IMR-90 (cell line): ENCODE results near the gene PTCHD4. TPM values are rescaled to one million over a fixed set of nuclear protein-coding genes. Genes with fewer than 3 reads are reported as not detected.
"Not testable (repeated sequence)": the region's sequence is repeated elsewhere in the genome, so short reads cannot be mapped to it uniquely, and the experiment has no call there.

Source experiments
- ATAC-seq: fragments of 200-7000 bp; cut with Tn5 transposase; 2 replicates; pipeline ENCODE4 v1.9.1; 2020; ENCODE audit warnings: low read depth, mild to moderate bottlenecking, moderate library complexity
- BruUV-seq: library from RNA; stranded (reverse); fragments of 400-500 nt; replicated peaks from 2 replicates; lab custom pipeline; 2021; lab: Mats Ljungman, UMichigan
- CTCF ChIA-PET: fragments of 300-600 bp; formaldehyde crosslinking; extraction: SDS; loops from one replicate; lab custom pipeline; 2021; ENCODE audit warnings: antibody characterized with exemption; lab: Yijun Ruan, JAX
- POLR2A ChIA-PET: fragments of 300-600 bp; sonication (Branson Sonifier 250); formaldehyde crosslinking; loops from one replicate; lab custom pipeline; 2022; ENCODE audit warnings: antibody characterized with exemption; ENCODE audit not compliant: unreplicated experiment; lab: Charles Lee
- DNase-seq: peaks from one replicate; pipeline ENCODE4 v3.0.0; 2013
- H2AFZ ChIP-seq: replicated peaks from 2 replicates; pipeline ENCODE3; 2013; ENCODE audit warnings: low read length, mild to moderate bottlenecking; ENCODE audit not compliant: poor library complexity
- H2AK5ac ChIP-seq: 2 replicates; pipeline ENCODE4 v1.6.1; 2013; ENCODE audit warnings: low read depth, low read length, inconsistent platforms
- H2AK9ac ChIP-seq: replicated peaks from 2 replicates; pipeline ENCODE3; 2013; ENCODE audit warnings: mild to moderate bottlenecking, low read depth, low read length, moderate library complexity; ENCODE audit not compliant: poor library complexity
- H2BK120ac ChIP-seq: 2 replicates; pipeline ENCODE4 v1.6.1; 2013; ENCODE audit warnings: low read depth, low read length, inconsistent platforms
- H2BK15ac ChIP-seq: 3 replicates; pipeline ENCODE4 v1.6.1; 2013; ENCODE audit warnings: low read depth, low read length, inconsistent platforms
- H2BK20ac ChIP-seq: 2 replicates; pipeline ENCODE4 v1.6.1; 2013; ENCODE audit warnings: low read depth, mild to moderate bottlenecking, inconsistent platforms, low read length, moderate library complexity
- H2BK5ac ChIP-seq: 2 replicates; pipeline ENCODE4 v1.6.1; 2013; ENCODE audit warnings: mild to moderate bottlenecking, low read depth, low read length, inconsistent platforms; ENCODE audit not compliant: poor library complexity, severe bottlenecking
- H3K14ac ChIP-seq: replicated peaks from 2 replicates; pipeline ENCODE4 v1.6.1; 2013; ENCODE audit warnings: low read depth, low read length, inconsistent platforms
- H3K18ac ChIP-seq: 2 replicates; pipeline ENCODE4 v1.6.1; 2013; ENCODE audit warnings: low read depth, low read length, control low read depth
- H3K23ac ChIP-seq: 2 replicates; pipeline ENCODE4 v1.6.1; 2013; ENCODE audit warnings: low read depth, low read length, inconsistent platforms
- H3K27ac ChIP-seq: 2 replicates; pipeline ENCODE4 v1.5.1; 2013; ENCODE audit warnings: mild to moderate bottlenecking, control low read depth, low read length; ENCODE audit not compliant: insufficient read depth
- H3K27me3 ChIP-seq: 2 replicates; pipeline ENCODE4 v1.6.1; 2013; ENCODE audit warnings: low read length; ENCODE audit not compliant: control insufficient read depth, insufficient read depth
- H3K36me3 ChIP-seq: 2 replicates; pipeline ENCODE4 v1.6.1; 2013; ENCODE audit warnings: low read length, mixed read lengths; ENCODE audit not compliant: control insufficient read depth, insufficient read depth
- H3K4ac ChIP-seq: 2 replicates; pipeline ENCODE4 v1.6.1; 2013; ENCODE audit warnings: low read depth, low read length, inconsistent platforms
- H3K4me1 ChIP-seq: 2 replicates; pipeline ENCODE4 v1.6.1; 2013; ENCODE audit warnings: low read length, mixed read lengths; ENCODE audit not compliant: control insufficient read depth, insufficient read depth
- H3K4me2 ChIP-seq: 2 replicates; pipeline ENCODE4 v1.6.1; 2013; ENCODE audit warnings: low read depth, mild to moderate bottlenecking, control low read depth, low read length, moderate library complexity
- H3K4me3 ChIP-seq: 2 replicates; pipeline ENCODE4 v1.5.1; 2013; ENCODE audit warnings: low read depth, mild to moderate bottlenecking, control low read depth, low read length, moderate library complexity; ENCODE audit not compliant: insufficient read depth
- H3K56ac ChIP-seq: 2 replicates; pipeline ENCODE4 v1.6.1; 2013; ENCODE audit warnings: low read length, inconsistent platforms; ENCODE audit not compliant: insufficient read depth; ENCODE audit errors: extremely low read depth
- H3K79me1 ChIP-seq, 2 experiments: 2 replicates each; pipeline ENCODE4 v1.6.1; 2013; ENCODE audit warnings: low read length in 2 of 2, inconsistent platforms in 1 of 2, low read depth in 1 of 2
- H3K9ac ChIP-seq: 2 replicates; pipeline ENCODE4 v1.6.1; 2013; ENCODE audit warnings: low read depth, low read length, control low read depth
- H3K9me1 ChIP-seq: 2 replicates; pipeline ENCODE4 v1.6.1; 2013; ENCODE audit warnings: low read length, inconsistent platforms; ENCODE audit not compliant: insufficient read depth
- H3K9me3 ChIP-seq: 2 replicates; pipeline ENCODE4 v1.6.1; 2013; ENCODE audit warnings: low read length; ENCODE audit not compliant: control insufficient read depth, insufficient read depth
- H4K20me1 ChIP-seq: 2 replicates; pipeline ENCODE4 v1.6.1; 2013; ENCODE audit warnings: low read length, inconsistent platforms; ENCODE audit not compliant: insufficient read depth
- H4K5ac ChIP-seq: 2 replicates; pipeline ENCODE4 v1.6.1; 2013; ENCODE audit warnings: mild to moderate bottlenecking, low read depth, low read length, control low read depth
- H4K8ac ChIP-seq, 2 experiments: 2 replicates each; pipeline ENCODE4 v1.6.1; 2013; ENCODE audit warnings: low read depth in 2 of 2, low read length in 2 of 2, control low read depth in 1 of 2, inconsistent platforms in 1 of 2
- H4K91ac ChIP-seq: 2 replicates; pipeline ENCODE4 v1.6.1; 2013; ENCODE audit warnings: low read depth, low read length, inconsistent platforms; ENCODE audit not compliant: insufficient read depth
- WGBS, 2 experiments: methylation state at CpG; one replicate each; pipeline versions ENCODE4 v1.1.5 to v1.1.7; 2013; ENCODE audit warnings: missing lambda C conversion rate in 2 of 2; ENCODE audit not compliant: insufficient read length in 1 of 2; ENCODE audit errors: extremely low coverage in 2 of 2; 5-methylcytosine and 5-hydroxymethylcytosine counted together
- dilution Hi-C: fragments of 300-500 bp; cut with HindIII; formaldehyde crosslinking; loops from one replicate; pipeline ENCODE4 v1.14.3; 2018; ENCODE audit warnings: low sequenced_read_pairs; ENCODE audit not compliant: unreplicated experiment
- in situ Hi-C: fragments of 300-500 bp; cut with MboI; formaldehyde crosslinking; loops from 3 replicates; pipeline ENCODE4 v1.14.3; 2019; ENCODE audit warnings: low sequenced_read_pairs, inconsistent platforms, mixed read lengths
- intact Hi-C: fragments of 100-400 bp; cut with micrococcal nuclease; formaldehyde crosslinking; loops from 2 replicates; pipeline ENCODE4 v1.10.0; 2022
- polyA plus RNA-seq, 3 experiments: library from polyadenylated mRNA; depleted of rRNA; stranded (reverse); fragments of >200 nt; gene quantifications; 2 replicates each; pipeline ENCODE4 v1.2.3, GENCODE V29; 2012; ENCODE audit warnings: low replicate concordance in 1 of 3
- total RNA-seq: library from RNA; depleted of rRNA; stranded (reverse); fragments of >200 nt; gene quantifications from 2 replicates; pipeline ENCODE4 v1.2.3, GENCODE V29; 2012

Gene PTCHD4
- total and polyA plus RNA-seq, 2 of the 4 experiments (the other 2 are of a cell fraction) = 0.53 to 0.72 TPM

DNA sequence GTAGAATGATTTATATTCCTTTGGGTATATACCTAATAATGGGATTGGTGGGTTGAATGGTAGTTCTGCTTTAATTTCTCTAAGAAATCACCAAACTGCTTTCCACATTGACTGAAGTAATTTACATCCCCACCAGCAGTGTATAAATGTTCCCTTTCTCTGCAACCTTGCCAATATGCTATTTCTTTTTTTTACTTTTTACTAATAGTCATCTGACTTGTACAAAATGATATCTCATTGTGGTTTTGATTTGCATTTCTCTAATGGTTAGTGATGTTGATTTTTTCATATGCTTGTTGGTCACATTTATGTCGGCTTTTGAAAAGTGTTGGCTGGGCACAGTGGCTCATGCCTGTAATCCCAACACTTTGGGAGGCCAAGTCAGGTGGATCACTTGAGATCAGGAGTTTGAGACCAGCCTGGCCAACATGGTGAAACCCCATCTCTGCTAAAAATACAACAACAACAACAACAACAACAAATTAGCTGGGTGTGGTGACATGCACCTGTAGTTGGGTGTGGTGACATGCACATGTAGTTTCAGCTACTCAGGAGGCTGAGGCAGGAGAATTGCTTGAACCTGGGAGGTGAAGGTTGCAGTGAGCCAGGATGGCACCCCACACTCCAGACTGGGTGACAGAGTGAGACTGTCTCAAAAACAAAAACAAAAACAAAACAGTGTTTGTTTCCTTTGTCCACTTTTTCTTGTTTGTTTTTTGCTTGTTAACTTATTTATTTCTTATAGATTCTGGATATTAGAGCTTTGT is 11.2 kb upstream of the PTCHD4 start:
- POLR2A ChIA-PET, H3K4me2 ChIP-seq, H4K20me1 ChIP-seq, H3K18ac ChIP-seq, H2AK5ac ChIP-seq, H3K9me3 ChIP-seq, H2BK5ac ChIP-seq, H2AFZ ChIP-seq, H3K23ac ChIP-seq, H3K4me1 ChIP-seq, intact Hi-C loops, BruUV-seq, H3K27me3 ChIP-seq, H4K8ac ChIP-seq, ATAC-seq, H2BK120ac ChIP-seq, H4K91ac ChIP-seq, H3K4me3 ChIP-seq, H3K4ac ChIP-seq, H2BK15ac ChIP-seq, H3K27ac ChIP-seq, DNase-seq, H3K36me3 ChIP-seq, H3K9me1 ChIP-seq, H3K14ac ChIP-seq, H3K9ac ChIP-seq, in situ Hi-C loops, H4K5ac ChIP-seq, H3K79me1 ChIP-seq, dilution Hi-C loops, H2AK9ac ChIP-seq, H3K56ac ChIP-seq, H2BK20ac ChIP-seq: not testable (repeated sequence)
- no CpG with 5 or more reads among the region's 1 CpG for WGBS, 2 experiments
- CTCF ChIA-PET = interaction anchor here (0.7 kb wide), 1 partner anchor 173 kb away, joined by 3 read pairs; no protein-coding TSS in a partner anchor
